GM18502 (cell line): ENCODE results near the gene RASGRF1.

Experiments used
- ATAC-seq: cut with Tn5 transposase; IDR thresholded peaks from one replicate; pipeline ENCODE4 v1.9.1; 2021; ENCODE audit warnings: mild to moderate bottlenecking; ENCODE audit not compliant: unreplicated experiment, poor library complexity

Gene RASGRF1

DNA sequence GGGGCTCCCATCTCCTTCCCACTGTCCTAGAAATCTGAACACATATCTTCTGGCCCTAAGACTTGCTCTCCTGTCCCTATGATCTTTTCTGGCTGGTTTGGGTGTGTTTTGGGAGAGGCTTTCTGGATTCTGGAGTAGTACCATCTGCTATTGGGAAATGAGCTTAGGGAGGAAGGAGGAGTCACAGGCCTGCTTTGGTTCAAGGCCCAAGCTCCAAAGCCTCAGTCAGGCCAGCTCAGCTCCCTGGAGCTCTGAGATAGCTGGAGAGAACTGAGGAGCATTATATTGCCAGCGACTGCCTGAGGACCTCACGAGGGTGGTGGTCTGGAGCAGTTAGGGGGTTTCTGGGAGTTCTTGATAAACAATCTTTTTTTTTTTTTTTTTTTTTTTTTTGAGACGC is 18.7 kb downstream of the RASGRF1 start:
- no peak for ATAC-seq

GRCh38 chr15:79068790-79069189 is 21.8 kb downstream of the RASGRF1 start:
- no peak for ATAC-seq

DNA sequence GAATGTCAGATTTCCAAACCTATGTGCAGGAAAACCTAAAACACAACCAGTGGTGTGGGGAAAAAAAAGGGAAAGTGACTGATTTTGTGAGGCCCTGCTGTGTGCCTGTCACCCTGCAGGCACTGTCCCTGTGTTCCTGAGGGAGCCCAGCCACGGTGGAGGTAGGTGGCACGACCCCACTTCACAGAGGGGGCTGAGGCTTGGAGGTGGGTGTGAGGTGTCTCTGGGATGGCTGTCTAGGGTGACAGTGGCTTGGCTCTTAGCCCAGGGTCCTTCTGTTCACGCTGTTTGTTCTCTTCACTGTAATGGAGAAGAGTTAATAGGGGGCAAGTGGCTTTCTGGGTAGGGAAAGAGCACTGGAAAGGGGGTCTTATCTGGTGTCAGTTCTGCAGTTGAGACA is 22.6 kb downstream of the RASGRF1 start:
- ATAC-seq = no peak

DNA sequence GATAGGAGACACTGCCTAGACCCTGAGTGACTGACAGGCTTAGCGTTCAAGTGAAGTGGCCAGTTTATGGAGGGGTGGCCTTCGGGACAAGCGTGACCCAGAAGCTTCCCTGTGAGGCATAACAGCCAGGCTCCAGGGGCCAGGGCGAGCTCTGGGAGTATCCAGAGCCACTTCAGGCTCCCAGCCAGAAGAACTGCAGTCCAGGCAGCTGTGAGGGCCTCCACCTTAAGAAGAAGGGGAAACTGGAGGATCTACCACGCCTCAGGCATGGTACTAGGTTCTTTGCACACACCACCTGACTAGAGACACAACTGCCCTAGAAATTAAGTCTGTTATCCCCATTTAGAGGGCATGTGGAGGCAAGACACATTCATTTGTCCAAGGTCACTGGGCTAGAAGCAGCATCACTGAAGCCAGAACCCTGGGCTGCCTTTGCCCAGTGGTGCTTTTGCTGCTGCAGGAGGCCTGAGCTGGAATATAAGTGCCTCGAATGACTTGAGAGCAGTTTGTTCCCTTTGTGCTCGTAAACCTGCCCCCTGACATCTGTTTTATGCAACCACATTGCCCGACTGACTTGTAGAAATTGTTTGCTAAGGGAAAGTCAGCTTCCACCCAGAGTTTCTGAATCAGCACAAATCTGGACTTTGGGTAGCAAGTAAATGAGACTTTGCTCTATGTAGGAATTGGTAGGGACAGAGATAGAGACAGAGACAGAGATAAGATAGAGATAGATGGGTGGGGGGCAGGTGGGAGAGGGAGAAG is 23.3 kb downstream of the RASGRF1 start:
- ATAC-seq = no peak

DNA sequence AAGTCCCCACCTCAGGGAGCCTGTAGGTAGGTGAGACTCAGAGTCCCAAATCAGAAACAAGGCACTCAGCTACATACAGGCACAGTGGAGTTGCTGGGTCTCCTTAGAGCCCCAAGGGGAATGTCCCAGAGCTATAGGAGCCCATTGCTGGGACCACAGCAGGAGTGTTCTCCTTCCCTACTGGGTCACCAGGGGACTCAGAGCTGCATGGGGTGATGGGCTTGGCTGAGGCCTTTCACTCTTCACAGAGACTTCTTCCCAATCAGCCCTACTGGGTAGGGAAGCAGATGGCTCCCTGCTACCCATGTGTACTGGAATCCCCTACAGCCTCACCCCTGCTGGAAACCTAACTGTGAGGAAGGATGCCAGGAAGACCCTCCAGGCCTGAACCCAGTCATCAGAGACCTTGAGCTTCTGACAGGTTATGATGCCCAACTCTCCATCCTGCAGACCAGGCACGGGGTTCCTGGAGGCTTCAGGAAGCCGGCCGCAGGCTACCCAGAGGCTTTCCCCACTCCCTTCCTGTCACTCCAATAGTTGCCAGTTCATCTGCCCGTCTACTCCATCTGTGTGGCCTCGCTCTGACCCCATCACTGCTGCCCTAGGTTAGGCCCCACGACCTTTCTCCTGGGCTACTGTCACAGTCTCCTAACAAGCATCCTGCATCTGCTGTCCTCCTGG is 24.0 kb downstream of the RASGRF1 start:
- no peak for ATAC-seq

- no peak for ATAC-seq
Observed at GRCh38 chr15:79065706-79066376, 24.7 kb downstream of the RASGRF1 start.

DNA sequence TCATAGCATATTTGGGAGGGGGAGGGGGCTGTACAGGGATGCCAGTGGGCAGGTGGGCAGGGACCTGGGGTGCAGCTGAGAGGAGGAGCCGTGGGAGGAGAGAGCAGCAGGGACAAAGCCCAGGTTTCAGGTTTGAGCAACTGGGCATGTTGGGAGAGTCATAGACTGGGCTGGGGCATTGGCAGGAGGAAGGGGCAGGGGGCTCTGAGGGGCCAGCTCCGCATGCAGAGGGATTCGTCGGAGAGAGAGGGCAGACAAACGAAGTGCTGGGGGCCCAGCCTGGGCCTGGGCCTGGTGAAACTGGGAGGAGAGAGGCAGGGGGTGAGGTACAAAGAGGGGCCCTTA is 25.2 kb downstream of the RASGRF1 start:
- ATAC-seq = no peak

- ATAC-seq = no peak
Observed at GRCh38 chr15:79064496-79064895, 26.1 kb downstream of the RASGRF1 start.

DNA sequence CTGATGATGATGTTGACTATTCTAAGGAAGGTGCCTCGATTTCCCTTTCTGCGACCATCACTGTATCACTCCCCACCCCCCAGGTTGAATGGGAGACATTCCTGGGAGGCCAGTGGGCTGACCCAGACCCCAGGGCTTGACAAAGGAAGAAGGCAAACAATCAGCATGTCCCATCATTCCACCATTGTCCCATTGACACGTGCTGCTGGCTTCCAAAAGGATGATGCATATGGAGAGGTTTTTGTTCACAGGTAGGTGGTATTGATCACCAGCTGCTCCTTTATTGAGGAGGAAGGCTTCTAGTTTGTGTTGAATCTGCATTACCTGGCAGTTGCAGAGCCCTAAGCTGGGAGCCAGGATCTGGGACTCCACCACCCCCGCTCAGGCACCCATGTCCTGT is 30.4 kb downstream of the RASGRF1 start:
- ATAC-seq = no peak

DNA sequence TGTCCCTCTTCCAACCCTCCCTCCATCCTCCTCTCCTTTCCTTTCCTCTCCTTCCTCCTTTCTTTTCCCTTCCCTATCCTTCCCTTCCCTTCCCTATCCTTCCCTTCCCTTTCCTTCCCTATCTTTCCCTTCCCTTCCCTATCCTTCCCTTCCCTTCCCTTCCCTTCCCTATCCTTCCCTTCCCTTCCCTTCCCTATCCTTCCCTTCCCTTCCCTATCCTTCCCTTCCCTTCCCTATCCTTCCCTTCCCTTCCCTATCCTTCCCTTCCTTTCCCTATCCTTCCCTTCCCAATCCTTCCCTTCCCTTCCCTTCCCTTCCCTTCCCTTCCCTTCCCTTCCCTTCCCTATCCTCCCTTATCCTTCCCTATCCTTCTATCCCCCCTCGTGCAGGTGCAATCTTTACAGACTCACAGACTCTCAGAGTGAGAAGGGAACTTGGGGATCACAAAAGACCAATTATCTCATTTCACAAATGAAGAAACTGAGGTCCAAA is 31.5 kb downstream of the RASGRF1 start:
- ATAC-seq = no peak

DNA sequence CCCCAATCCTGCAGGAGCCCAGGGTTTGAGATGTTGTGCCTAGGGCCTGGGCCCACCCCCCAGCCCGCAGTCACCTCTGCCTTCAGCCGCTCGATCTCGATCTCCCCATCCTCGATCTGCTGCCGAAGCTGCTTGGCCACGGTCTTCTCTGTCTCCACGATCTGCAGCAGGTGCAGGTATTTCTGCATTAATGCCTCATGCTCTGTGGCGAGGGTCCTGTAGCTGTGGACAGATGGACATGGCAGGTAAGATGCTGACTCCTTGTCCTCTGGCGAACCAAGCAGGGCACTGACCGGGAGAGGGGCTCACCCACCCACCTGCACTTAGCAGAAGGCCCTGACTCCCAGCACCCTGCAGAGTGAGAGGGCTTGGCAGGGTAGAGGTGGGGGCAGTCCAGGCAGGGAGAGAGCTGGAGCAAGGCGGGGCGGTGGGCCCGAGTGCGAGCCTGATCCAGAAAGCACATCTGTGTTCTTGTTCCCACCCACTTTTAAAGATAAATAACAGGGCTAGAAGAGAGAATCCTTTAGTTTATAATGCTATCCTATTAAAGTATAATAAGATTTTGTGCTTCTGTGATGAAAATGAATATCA is 32.2 kb downstream of the RASGRF1 start:
- no peak for ATAC-seq

DNA sequence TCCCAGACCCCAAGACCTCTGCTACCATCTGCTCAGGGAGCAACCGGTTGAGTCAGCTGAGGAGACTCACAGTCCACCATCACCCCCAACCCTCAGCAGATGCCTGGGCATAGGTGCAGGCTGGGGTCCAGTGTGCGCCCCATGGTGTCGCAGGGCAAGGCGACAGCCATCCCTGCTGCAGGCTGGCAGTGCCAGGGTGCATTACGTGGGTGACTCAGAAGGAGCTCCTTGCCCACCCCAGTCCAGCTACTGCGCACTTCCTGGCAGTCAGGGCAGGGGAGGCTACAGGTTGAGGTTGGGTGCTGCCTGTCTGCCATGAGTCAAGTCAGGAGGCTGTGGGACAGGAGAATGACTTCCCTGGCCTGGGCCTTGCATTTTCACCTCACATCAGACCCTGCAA is 33.5 kb downstream of the RASGRF1 start:
- no peak for ATAC-seq

DNA sequence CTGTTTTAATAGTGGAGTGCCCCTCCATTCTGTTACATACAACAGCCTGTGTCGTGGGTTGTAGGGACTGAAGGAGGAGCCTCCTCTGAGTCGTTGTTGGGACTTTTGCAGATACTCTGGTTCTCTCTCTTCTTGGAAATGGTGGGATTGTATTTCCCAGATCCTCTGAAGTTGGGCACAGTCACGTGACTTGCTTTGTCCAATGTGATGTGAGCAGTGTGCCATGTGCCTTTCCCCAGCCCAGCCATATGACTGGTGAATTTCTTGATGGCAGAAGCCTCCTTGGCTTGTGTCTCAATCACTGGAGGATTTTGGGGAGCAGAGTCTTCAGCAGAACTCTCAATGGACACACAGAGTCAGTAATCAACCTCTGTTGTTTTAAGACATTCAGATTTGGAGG is 36.2 kb downstream of the RASGRF1 start:
- no peak for ATAC-seq

GRCh38 chr15:79053894-79054293 is 36.7 kb downstream of the RASGRF1 start:
- ATAC-seq = no peak

- no peak for ATAC-seq
Observed at GRCh38 chr15:79051941-79052731, 38.4 kb downstream of the RASGRF1 start.

GRCh38 chr15:79051029-79051428 is 39.6 kb downstream of the RASGRF1 start:
- no peak for ATAC-seq

- ATAC-seq = no peak
Observed at GRCh38 chr15:79050341-79050740, 40.2 kb downstream of the RASGRF1 start.

GRCh38 chr15:79049416-79049815 is 41.2 kb downstream of the RASGRF1 start:
- no peak for ATAC-seq

- no peak for ATAC-seq
Observed at GRCh38 chr15:79047676-79048439, 42.7 kb downstream of the RASGRF1 start.
